GM19328 (cell line): ENCODE data around the gene CAPN11.

Experiments
- ATAC-seq: cut with Tn5 transposase; IDR thresholded peaks from one replicate; pipeline ENCODE4 v1.9.1; 2021; ENCODE audit warnings: mild to moderate bottlenecking, moderate library complexity; ENCODE audit not compliant: unreplicated experiment

The CAPN11 gene

GRCh38 chr6:44202972-44203750 lies 44.5 kb downstream of the CAPN11 start:
- no peak for ATAC-seq

- no peak for ATAC-seq
Measured at GRCh38 chr6:44203955-44204354, 45.3 kb downstream of the CAPN11 start.

- ATAC-seq, result no peak
Measured at GRCh38 chr6:44207966-44208365, 49.3 kb downstream of the CAPN11 start.

- ATAC-seq, result no peak
Measured at GRCh38 chr6:44211284-44211683, 52.7 kb downstream of the CAPN11 start.

GRCh38 chr6:44214307-44214706 lies 55.7 kb downstream of the CAPN11 start:
- no peak for ATAC-seq

GRCh38 chr6:44216677-44217331 lies 58.2 kb downstream of the CAPN11 start, which contains the start of gene MYMX:
TSS of gene MYMX (plus strand) at chr6:44216926. CDS start at chr6:44217472, 546 bp downstream.
- ATAC-seq, result no peak

- ATAC-seq, result no peak
Measured at GRCh38 chr6:44217332-44218143, 58.9 kb downstream of the CAPN11 start.

GRCh38 chr6:44219053-44219814 lies 60.6 kb downstream of the CAPN11 start:
- ATAC-seq, result no peak

- no peak for ATAC-seq
Measured at GRCh38 chr6:44219815-44220784, 61.5 kb downstream of the CAPN11 start.

- ATAC-seq, result no peak
Measured at GRCh38 chr6:44220913-44221290, 62.3 kb downstream of the CAPN11 start.

- ATAC-seq, result peak; percentile 45
Measured at GRCh38 chr6:44221291-44221960, 62.8 kb downstream of the CAPN11 start.

GRCh38 chr6:44221961-44222335 lies 63.3 kb downstream of the CAPN11 start:
- no peak for ATAC-seq

GRCh38 chr6:44222486-44223318 lies 64.1 kb downstream of the CAPN11 start:
- no peak for ATAC-seq

GRCh38 chr6:44223319-44224028 lies 64.9 kb downstream of the CAPN11 start, which contains the start of gene SLC29A1:
TSS of gene SLC29A1 (plus strand) at chr6:44223595. CDS start at chr6:44227314, 3,719 bp downstream.
- peak; percentile 38 for ATAC-seq

GRCh38 chr6:44224029-44224964 lies 65.7 kb downstream of the CAPN11 start:
- ATAC-seq, result no peak

GRCh38 chr6:44224965-44225305 lies 66.3 kb downstream of the CAPN11 start:
- no peak for ATAC-seq
